Gastrocnemius medialis (tissue), 4 donors: ENCODE measurements around the gene CLDN20.

Experiments
- CTCF ChIP-seq, 5 experiments: fragments of 450-650 bp in 3 of 5; fragments of 200-600 bp in 2 of 5; sonication (generic) in 2 of 5; IDR thresholded peaks in 4 of 5; conservative IDR thresholded peaks in 1 of 5; 1 replicate in 4 of 5; 2 replicates in 1 of 5; pipeline ENCODE4 v1.5.1; 2016 to 2019; ENCODE audit warnings: antibody characterized with exemption in 5 of 5, mild to moderate bottlenecking in 3 of 5, moderate library complexity in 3 of 5
- POLR2A ChIP-seq, 2 donors: fragments of 450-650 bp; IDR thresholded peaks; one replicate each; pipeline ENCODE4 v1.6.1; 2017; ENCODE audit warnings: antibody characterized with exemption in 2 of 2, mild to moderate bottlenecking in 2 of 2, moderate library complexity in 2 of 2

DNA sequence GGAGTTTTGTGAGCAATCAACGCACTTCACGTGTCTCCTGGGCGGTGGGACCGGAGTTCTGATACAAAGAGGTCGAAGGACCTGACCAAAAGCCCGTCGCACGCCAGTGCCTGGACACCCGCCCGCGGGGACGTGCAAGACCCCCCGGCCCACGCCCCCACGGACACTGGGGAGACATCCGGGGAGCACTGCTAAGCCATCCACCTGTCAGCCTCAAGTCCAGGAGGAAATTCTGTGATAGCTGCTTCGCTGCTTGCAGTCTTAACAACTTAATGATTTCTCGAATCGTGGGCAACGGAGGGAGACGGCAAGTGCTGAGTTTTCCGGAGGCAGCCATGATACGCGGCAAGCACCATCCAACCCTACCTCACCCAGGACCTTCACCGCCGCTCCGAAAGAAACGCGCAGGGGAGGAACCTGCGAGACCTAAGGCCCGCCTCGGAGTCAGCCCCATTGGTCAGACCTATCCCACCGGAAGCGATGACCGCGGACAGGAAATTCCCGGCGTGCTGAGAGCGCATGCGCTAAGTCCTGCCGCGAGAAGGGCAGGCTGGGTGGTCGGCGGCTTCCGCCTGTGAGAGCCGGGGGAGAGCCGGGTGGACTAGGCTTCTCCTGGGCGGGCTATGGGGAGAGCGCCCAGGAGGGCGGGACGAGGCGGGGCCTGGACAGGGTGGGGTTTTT lies 50.4 kb downstream of the CLDN20 start, which contains the start of gene TFB1M:
- no peak for TF ChIP-seq CTCF (IDR thresholded peaks at IDR 0.05 in 4 of 5, conservative IDR thresholded peaks at IDR 0.05 in 1 of 5)
- peak; percentile 94 for TF ChIP-seq POLR2A (IDR thresholded peaks at IDR 0.05)
